Activated CD8-positive, alpha-beta memory T cell treated with anti-CD3 and anti-CD28 coated beads for 4 hours (primary cell): ENCODE results near the gene EDIL3.
"Not testable (repeated sequence)": the region's sequence is repeated elsewhere in the genome, so short reads cannot be mapped to it uniquely, and the experiment has no call there.

Experiments used
- DNase-seq, 2 donors: peaks; one replicate each; pipeline ENCODE4 v3.0.0-alpha.2; 2020; ENCODE audit warnings: low read depth in 2 of 2

The EDIL3 gene

GRCh38 chr5:84299959-84300358 lies 84.7 kb downstream of the EDIL3 start:
- no peak for DNase-seq

DNA sequence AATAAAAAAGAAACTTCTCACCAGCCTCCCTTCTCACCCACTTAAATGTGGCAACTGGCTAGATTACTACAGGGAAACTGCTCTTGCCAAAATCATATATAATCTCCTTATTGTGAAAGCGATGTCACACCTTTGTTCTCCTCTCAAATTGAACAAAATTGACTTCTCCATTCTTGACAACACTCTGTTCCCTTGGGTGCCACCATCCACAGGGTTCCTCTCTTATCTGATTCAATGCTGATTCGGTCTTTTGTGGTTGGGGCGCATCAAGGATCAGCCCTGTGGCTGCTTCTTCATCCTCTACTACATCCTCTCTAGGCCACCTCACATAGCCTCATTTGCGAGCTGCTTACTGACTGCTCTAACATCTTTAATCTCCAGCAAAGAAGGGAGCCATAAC lies 86.1 kb downstream of the EDIL3 start:
- no peak for DNase-seq

DNA sequence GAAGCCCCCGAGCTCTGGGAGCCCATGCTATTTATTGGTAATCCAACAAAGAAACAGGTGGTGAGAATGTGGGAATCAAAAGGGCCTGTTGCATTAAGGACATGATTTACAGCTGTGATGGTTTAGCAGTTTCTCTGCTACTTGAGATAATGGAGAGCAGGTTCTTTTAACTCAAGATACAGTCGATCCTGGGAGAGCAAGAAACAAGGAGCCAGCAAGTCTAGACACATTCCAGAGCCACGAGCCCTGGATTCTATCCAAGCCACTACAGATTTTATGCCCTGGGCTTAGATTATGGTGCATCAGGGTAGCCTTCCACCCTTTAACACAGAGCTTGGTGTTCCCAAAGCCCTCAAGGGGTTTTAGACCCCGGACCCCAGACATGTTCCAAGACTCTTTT lies 87.0 kb downstream of the EDIL3 start:
- DNase-seq = not testable (repeated sequence)

- DNase-seq = no peak
Measured at GRCh38 chr5:84292788-84293653, 91.7 kb downstream of the EDIL3 start.

DNA sequence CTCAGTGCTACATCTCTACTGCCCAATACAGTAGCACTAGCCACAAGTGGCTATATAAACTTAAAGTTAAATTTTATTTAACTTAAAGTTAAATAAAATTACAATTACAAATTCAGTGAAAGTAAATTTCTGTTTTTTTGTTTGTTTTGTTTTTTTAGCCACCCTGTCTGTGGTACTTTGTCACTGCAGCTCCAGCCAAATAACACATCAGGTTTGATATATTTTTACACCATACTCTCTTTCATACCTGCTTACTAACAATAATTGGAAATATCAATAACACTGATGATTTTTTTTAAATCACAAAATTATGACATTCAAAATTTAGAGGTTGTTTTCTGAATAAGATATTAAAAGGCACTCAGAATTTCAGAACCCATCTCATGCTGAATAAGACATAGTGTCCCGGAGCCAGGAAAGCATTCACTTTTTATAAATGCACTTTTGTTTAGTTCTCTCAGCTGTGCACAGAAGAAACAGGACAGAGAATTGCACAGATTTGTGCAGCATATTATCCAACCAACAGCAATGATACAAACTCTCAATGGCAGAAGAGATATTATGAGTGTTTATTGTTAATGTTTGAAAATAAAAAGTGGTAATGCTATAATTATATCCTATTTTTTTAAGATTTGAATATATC lies 92.6 kb downstream of the EDIL3 start:
- DNase-seq = no peak

DNA sequence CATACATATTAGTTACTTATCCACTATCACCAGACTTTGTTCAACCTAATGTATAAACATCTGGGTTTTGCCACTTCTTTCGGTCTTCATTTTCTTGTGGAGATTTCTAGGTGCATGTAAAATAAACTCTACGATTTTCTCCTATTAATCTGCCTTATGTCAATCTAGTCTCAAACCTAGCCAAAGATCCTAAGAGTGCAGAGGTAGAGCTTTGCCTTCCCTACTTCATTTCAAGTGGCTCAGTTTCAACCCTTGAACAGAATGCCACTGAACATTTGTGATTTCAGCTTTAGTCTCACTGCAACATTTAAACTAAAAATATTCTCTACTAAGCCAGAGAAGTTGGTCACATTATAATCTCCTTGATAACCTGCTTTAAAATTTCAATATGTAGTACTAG lies 94.0 kb downstream of the EDIL3 start:
- no peak for DNase-seq

- no peak for DNase-seq
Measured at GRCh38 chr5:84290161-84290560, 94.5 kb downstream of the EDIL3 start.

DNA sequence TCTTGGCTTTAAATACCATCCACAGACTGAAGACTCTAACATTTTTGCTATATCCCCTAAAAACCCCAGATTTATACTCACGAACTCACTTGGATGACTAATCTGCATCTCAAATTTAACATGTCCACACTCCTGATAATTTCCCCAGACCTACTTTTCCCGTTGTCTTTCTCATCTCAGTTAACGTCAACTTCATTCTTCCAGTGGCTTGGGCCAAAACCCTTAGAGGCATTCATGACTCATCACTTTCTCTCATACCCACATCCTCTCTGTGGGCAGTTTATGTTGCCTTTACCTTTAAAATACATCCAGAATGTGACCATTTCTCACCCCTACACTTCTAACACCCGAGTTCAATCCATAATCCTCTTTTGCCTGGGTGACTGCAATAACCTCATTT lies 96.7 kb downstream of the EDIL3 start:
- no peak for DNase-seq

- no peak for DNase-seq
Measured at GRCh38 chr5:84286662-84287061, 98.0 kb downstream of the EDIL3 start.

- no peak for DNase-seq
Measured at GRCh38 chr5:84285641-84286637, 98.7 kb downstream of the EDIL3 start.

DNA sequence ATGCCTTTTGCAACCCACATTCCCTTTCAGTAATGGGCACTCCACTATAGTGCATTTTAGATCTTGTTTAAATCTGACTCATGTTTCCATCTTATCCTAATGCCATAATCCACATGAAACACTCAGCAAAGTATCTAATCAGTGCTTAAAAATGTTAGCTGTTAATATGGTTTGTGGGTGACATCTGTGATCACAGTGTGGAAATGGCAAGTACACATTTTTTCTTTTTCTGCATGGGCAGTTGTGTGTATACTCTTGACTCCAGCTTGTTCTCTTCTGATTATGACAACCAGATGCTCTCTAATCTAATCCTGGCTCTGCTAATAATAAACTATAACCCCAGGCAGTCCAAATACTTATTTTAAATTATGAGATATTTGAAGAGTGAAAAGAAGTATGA lies 103.3 kb downstream of the EDIL3 start:
- DNase-seq = no peak

- DNase-seq = no peak
Measured at GRCh38 chr5:84279234-84279633, 105.4 kb downstream of the EDIL3 start.

DNA sequence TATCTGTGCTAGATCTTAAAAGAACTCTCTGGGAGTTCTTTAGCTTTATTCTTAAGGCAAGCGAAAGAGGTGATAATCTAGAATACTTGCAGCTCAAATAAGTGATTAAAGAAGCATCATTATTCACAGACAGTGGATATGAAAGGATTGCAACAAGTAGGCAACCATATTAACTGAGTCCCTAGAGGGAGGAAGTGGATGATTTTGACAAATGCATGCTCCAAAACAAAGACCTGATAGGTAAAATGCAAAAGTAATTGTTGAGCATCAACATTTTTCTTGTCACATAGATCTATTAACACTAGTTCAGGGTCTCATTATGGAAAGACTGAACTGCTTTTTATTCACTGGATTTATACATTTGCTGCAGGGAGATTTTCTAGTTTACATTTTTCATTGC lies 109.1 kb downstream of the EDIL3 start:
- no peak for DNase-seq

GRCh38 chr5:84274585-84275468 lies 109.9 kb downstream of the EDIL3 start:
- no peak for DNase-seq

- DNase-seq = no peak
Measured at GRCh38 chr5:84273517-84273883, 111.2 kb downstream of the EDIL3 start.

DNA sequence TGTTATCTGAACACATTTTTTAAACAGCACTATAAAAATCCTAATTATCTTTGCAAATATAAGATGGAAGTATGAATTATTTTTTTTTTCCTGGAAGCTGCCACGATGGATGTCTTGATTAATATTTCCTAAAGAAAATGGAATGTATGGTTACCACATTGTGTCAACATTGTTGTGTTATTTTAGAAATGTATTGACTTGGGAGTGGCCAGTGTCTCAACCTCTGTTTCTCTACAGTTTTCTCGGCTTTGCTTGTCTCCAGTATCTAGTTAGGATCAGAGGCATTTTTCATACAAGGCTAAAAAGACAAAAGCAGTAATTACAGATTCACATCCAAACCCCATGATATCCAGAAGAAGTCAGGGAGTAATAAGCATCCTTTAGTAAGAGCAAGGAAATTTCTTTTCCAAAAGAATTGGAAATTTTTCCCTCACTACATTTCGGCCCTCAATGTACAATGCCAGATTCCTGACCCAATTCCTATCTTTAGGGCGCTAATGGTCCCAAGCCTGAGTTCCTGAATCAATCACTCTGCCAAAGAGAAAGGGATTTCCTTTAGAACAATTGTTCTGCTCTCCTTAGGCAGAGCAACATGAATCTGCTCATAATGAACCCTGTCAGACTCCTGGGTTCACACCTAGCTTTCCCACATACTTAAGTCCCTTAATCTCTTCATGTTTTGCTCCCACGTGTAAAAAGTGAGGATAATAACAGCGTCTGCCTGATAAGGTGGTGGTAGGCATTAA lies 111.7 kb downstream of the EDIL3 start:
- DNase-seq = no peak

DNA sequence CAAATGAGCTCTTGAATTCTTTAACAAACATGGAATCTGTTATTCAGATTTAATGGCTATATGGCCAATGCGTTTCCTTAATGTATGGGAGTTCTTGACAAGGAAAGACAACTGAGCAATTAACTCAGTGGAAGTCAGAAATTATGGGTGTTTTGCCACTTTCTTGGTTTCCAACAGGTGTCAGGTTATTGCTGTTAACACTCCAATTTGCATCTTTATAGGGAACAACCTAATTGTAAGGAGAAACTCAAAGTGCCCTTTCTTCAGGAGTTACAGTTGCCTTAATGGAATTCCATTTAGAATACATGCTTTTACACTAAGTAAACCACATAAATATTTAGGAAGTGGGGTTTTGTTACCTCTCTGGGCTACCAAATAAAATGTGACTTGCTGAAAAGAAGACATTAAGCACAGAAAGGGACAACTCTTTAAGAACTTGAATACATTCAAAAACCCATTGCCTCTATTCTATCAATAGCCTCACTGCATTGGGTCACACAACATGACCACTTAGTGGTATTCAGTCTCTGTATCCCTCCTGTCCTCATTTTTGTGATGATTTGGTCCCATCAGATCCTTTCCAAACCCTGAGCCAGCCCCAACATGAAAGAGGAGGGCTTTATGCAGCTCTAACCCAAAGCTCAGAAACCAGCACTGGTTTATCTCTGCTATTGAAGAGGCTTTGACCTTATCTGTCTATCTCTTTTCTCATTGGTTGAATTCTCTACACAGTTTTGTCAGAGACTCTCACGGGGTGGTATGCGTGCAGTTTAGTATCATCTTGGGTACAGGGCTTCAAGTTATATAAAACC lies 118.7 kb downstream of the EDIL3 start:
- DNase-seq = no peak

DNA sequence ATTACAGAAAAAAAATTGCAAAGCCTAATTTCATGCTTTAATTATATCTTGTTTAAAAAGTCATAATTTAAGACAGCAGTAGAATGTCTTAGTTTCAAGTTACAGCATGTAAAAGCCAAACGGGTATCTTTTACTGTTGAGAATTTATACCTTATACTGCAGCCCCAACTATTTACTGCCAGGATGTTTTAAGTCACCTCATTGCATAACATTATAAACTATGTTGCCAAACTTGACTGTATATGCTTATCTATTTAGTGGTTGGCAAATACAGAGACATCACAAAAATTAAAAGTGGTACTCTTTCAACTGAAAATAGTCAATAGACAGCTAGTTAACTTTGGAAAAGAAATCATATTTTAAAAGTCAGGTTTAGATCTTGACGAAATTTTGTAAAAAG lies 119.5 kb downstream of the EDIL3 start:
- no peak for DNase-seq

GRCh38 chr5:84260939-84261338 lies 123.7 kb downstream of the EDIL3 start:
- no peak for DNase-seq

DNA sequence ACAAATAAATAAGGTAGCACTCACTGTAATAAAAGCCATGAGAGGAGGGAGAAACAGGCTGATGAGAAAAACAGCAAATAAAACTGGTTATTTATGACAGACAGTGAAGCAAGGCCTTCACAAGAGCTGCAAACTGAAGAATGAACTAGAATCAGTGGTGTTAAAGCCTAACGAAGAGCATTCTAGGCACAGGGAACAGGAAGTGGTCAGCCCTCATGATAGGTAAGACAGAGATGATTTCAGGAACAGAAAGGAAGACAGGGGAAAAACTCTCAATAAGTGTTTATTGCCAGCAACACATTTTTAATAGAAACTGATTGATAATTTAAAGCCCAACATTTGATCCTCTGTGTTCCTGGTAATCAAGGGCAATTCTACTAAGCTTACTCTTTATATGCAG lies 124.5 kb downstream of the EDIL3 start:
- DNase-seq = no peak
